ENCODE results near the gene TPCN1.

- TF ChIP-seq CTCF (conservative IDR thresholded peaks at IDR 0.05; ENCODE audit: low read depth, low read length) (no peak), EZH2 (IDR thresholded peaks at IDR 0.05; ENCODE audit: borderline replicate concordance, low read depth, low read length, poor library complexity, severe bottlenecking) (no peak)
These were observed 16.5 kb upstream of the TPCN1 start for GRCh38 chr12:113204804-113205203.
